Naive thymus-derived CD4-positive, alpha-beta T cell (primary cell): ENCODE data around the gene BBS9. TPM values are rescaled to one million over a fixed set of nuclear protein-coding genes. Genes with fewer than 3 reads are reported as not detected.

Experiments used
- ATAC-seq: fragments of 150-1000 bp; cut with Tn5 transposase; 2 replicates; pipeline ENCODE4 v1.10.0; 2021; ENCODE audit warnings: mild to moderate bottlenecking, moderate library complexity
- CTCF ChIA-PET: fragments of 350-600 bp; sonication (Branson Sonifier 250); formaldehyde crosslinking; loops from one replicate; lab custom pipeline; 2021; ENCODE audit warnings: antibody characterized with exemption; lab: Charles Lee
- POLR2A ChIA-PET: fragments of 350-600 bp; sonication (Branson Sonifier 250); formaldehyde crosslinking; loops from one replicate; lab custom pipeline; 2021; ENCODE audit warnings: antibody characterized with exemption, inconsistent platforms; lab: Charles Lee
- DNase-seq, 9 donors: peaks; one replicate each; pipeline versions ENCODE4 v3.0.0 to v3.0.0-alpha.2; 2020 to 2022; ENCODE audit warnings: mixed read lengths in 1 of 9
- H3K27ac ChIP-seq: one replicate; pipeline ENCODE4 v1.7.0; 2013; ENCODE audit warnings: mild to moderate bottlenecking, low read depth, low read length, moderate library complexity
- H3K27me3 ChIP-seq, 2 donors: one replicate each; pipeline ENCODE4 v1.7.0; 2013; ENCODE audit warnings: low read length in 2 of 2, mild to moderate bottlenecking in 2 of 2, moderate library complexity in 2 of 2; ENCODE audit not compliant: control insufficient read depth in 2 of 2, insufficient read depth in 2 of 2
- H3K36me3 ChIP-seq, 3 experiments: 1 replicate in 2 of 3; 2 replicates in 1 of 3; pipeline ENCODE4 v1.7.0; 2013; ENCODE audit warnings: low read length in 3 of 3, mild to moderate bottlenecking in 3 of 3, moderate library complexity in 1 of 3; ENCODE audit not compliant: insufficient read depth in 3 of 3, control insufficient read depth in 2 of 3
- H3K4me1 ChIP-seq, 2 donors: one replicate each; pipeline ENCODE4 v1.7.0; 2013; ENCODE audit warnings: low read length in 2 of 2, mild to moderate bottlenecking in 2 of 2, moderate library complexity in 1 of 2; ENCODE audit not compliant: control insufficient read depth in 2 of 2, insufficient read depth in 2 of 2
- H3K4me3 ChIP-seq: 2 replicates; pipeline ENCODE4 v1.7.0; 2013; ENCODE audit warnings: mild to moderate bottlenecking, low read length
- H3K9me3 ChIP-seq, 3 experiments: 1 replicate in 2 of 3; 2 replicates in 1 of 3; pipeline ENCODE4 v1.7.0; 2013; ENCODE audit warnings: low read length in 3 of 3; ENCODE audit not compliant: control insufficient read depth in 2 of 3
- H3K27ac Mint-ChIP-seq, 9 donors: one replicate each; pipeline ENCODE4 v1.8.0; 2020 to 2022; ENCODE audit warnings: mixed read lengths in 9 of 9, mild to moderate bottlenecking in 8 of 9, moderate library complexity in 5 of 9, inconsistent platforms in 2 of 9
- H3K27me3 Mint-ChIP-seq, 5 donors: one replicate each; pipeline ENCODE4 v1.8.0; 2021 to 2022; ENCODE audit warnings: mixed read lengths in 5 of 5, mild to moderate bottlenecking in 1 of 5
- H3K36me3 Mint-ChIP-seq, 5 donors: one replicate each; pipeline ENCODE4 v1.8.0; 2020 to 2022; ENCODE audit warnings: mixed read lengths in 5 of 5, mild to moderate bottlenecking in 3 of 5, inconsistent platforms in 1 of 5
- H3K4me1 Mint-ChIP-seq, 7 donors: one replicate each; pipeline ENCODE4 v1.8.0; 2020 to 2022; ENCODE audit warnings: mixed read lengths in 7 of 7, mild to moderate bottlenecking in 3 of 7, inconsistent platforms in 1 of 7
- H3K4me3 Mint-ChIP-seq, 10 donors: one replicate each; pipeline ENCODE4 v1.8.0; 2020 to 2022; ENCODE audit warnings: mild to moderate bottlenecking in 10 of 10, mixed read lengths in 10 of 10, moderate library complexity in 6 of 10, inconsistent platforms in 2 of 10
- H3K9me3 Mint-ChIP-seq, 11 donors: one replicate each; pipeline ENCODE4 v1.8.0; 2020 to 2022; ENCODE audit warnings: mixed read lengths in 11 of 11, mild to moderate bottlenecking in 4 of 11, inconsistent platforms in 1 of 11, moderate library complexity in 1 of 11
- intact Hi-C, 2 donors: fragments of 100-400 bp; cut with micrococcal nuclease; formaldehyde crosslinking; loops; one replicate each; pipeline ENCODE4 v1.15.1; 2023
- polyA plus RNA-seq, 2 donors: library from polyadenylated mRNA; unstranded; fragments of 300-500 nt; fragmentation: Illumina TruSeq; gene quantifications; one replicate each; pipeline ENCODE4 v1.2.3, GENCODE V29; 2021
- total RNA-seq, 6 experiments: library from RNA in 5 of 6; stranded (reverse) in 5 of 6; gene quantifications; 1 replicate in 5 of 6; 2 replicates in 1 of 6; pipeline ENCODE4 v1.2.3 and lab custom pipeline; 2021 to 2026

BBS9 gene
- total and polyA plus RNA-seq, 7 experiments from 2014 or later = 11.1 to 31.0 (median 23.2) TPM

- CTCF ChIA-PET = no interaction called here
- H3K9me3 ChIP-seq = no peaks in the 10 kb centered on the region
- Mint-ChIP-seq H3K4me1 (no peaks in the 10 kb centered on the region), H3K36me3 (peaks cover 0 to 79% (median 74%) of the 10 kb centered on the region in 5 donors), H3K4me3 (no peak overlapping the region), H3K27me3 (no peaks in the 10 kb centered on the region), H3K9me3 (peaks cover 0 to 5% (median 0%) of the 10 kb centered on the region in 11 donors), H3K27ac (no peak overlapping the region)
- no peak for ATAC-seq
- no peaks in the 10 kb centered on the region for H3K27me3 ChIP-seq
- H3K36me3 ChIP-seq = no peaks in the 10 kb centered on the region
- POLR2A ChIA-PET = no interaction called here
- H3K27ac ChIP-seq = no peak overlapping the region
- no peak overlapping the region for H3K4me3 ChIP-seq
- no peaks in the 10 kb centered on the region for H3K4me1 ChIP-seq
- DNase-seq = no peak
- intact Hi-C loops = no loop called here
These were observed 240.5 kb downstream of the BBS9 start for GRCh38 chr7:33369888-33370287.

GRCh38 chr7:33373195-33373594, 243.8 kb downstream of the BBS9 start:
- CTCF ChIA-PET = no interaction called here
- no peak overlapping the region for H3K4me3 ChIP-seq

GRCh38 chr7:33379891-33380525, 250.6 kb downstream of the BBS9 start:
- Histone ChIP-seq H3K36me3 (peaks cover 0 to 11% (median 0%) of the 10 kb centered on the region in 3 experiments), H3K4me3 (no peak overlapping the region), H3K27me3 (no peaks in the 10 kb centered on the region), H3K27ac (no peak overlapping the region), H3K9me3 (no peaks in the 10 kb centered on the region), H3K4me1 (no peaks in the 10 kb centered on the region)
- DNase-seq (no peak), ATAC-seq (no peak)
- CTCF ChIA-PET = no interaction called here
- intact Hi-C loops = no loop called here
- H3K4me1 Mint-ChIP-seq = no peaks in the 10 kb centered on the region
- no peaks in the 10 kb centered on the region for H3K27me3 Mint-ChIP-seq
- no peak overlapping the region for H3K4me3 Mint-ChIP-seq
- H3K27ac Mint-ChIP-seq = no peak overlapping the region
- H3K9me3 Mint-ChIP-seq = no peaks in the 10 kb centered on the region
- POLR2A ChIA-PET = no interaction called here
- peaks cover 0 to 56% (median 38%) of the 10 kb centered on the region in 5 donors for H3K36me3 Mint-ChIP-seq

More at GRCh38 chr7:33373195-33373594, 243.8 kb downstream of the BBS9 start:
- H3K9me3 ChIP-seq = no peaks in the 10 kb centered on the region
- Mint-ChIP-seq H3K27ac (no peak overlapping the region), H3K9me3 (peaks cover 0 to 3% (median 0%) of the 10 kb centered on the region in 11 donors), H3K4me3 (no peak overlapping the region), H3K36me3 (peaks cover 0 to 69% (median 60%) of the 10 kb centered on the region in 5 donors), H3K4me1 (no peaks in the 10 kb centered on the region), H3K27me3 (no peaks in the 10 kb centered on the region)
- no peaks in the 10 kb centered on the region for H3K4me1 ChIP-seq
- POLR2A ChIA-PET = no interaction called here
- DNase-seq (no peak), ATAC-seq (no peak)
- no peaks in the 10 kb centered on the region for H3K27me3 ChIP-seq
- H3K27ac ChIP-seq = no peak overlapping the region
- no peaks in the 10 kb centered on the region for H3K36me3 ChIP-seq
- intact Hi-C loops = no loop called here

GRCh38 chr7:33388332-33388731, 259.0 kb downstream of the BBS9 start:
- Histone ChIP-seq H3K27me3 (no peaks in the 10 kb centered on the region), H3K4me3 (no peak overlapping the region), H3K9me3 (no peaks in the 10 kb centered on the region), H3K36me3 (peaks cover 0 to 7% (median 0%) of the 10 kb centered on the region in 3 experiments), H3K4me1 (no peaks in the 10 kb centered on the region), H3K27ac (no peak overlapping the region)
- intact Hi-C loops = no loop called here
- POLR2A ChIA-PET = no interaction called here
- Mint-ChIP-seq H3K4me3 (no peak overlapping the region), H3K4me1 (peaks cover 0 to 1% (median 0%) of the 10 kb centered on the region in 7 donors), H3K27me3 (no peaks in the 10 kb centered on the region), H3K27ac (no peak overlapping the region), H3K9me3 (peaks cover 0 to 1% (median 0%) of the 10 kb centered on the region in 11 donors), H3K36me3 (peaks cover 0 to 63% (median 48%) of the 10 kb centered on the region in 5 donors)
- no peak for ATAC-seq
- no peak for DNase-seq
- CTCF ChIA-PET = no interaction called here

GRCh38 chr7:33392148-33392547, 262.8 kb downstream of the BBS9 start:
- H3K4me3 ChIP-seq = no peak overlapping the region
- Mint-ChIP-seq H3K9me3 (peaks cover 0 to 11% (median 5%) of the 10 kb centered on the region in 11 donors), H3K36me3 (peaks cover 4 to 74% (median 62%) of the 10 kb centered on the region in 5 donors), H3K27me3 (no peaks in the 10 kb centered on the region), H3K27ac (no peak overlapping the region), H3K4me1 (peaks cover 0 to 10% (median 0%) of the 10 kb centered on the region in 7 donors), H3K4me3 (no peak overlapping the region)
- no peak overlapping the region for H3K27ac ChIP-seq
- ATAC-seq (no peak), DNase-seq (no peak)
- no peaks in the 10 kb centered on the region for H3K27me3 ChIP-seq
- intact Hi-C loops = no loop called here
- H3K4me1 ChIP-seq = no peaks in the 10 kb centered on the region
- ChIA-PET POLR2A (no interaction called here), CTCF (no interaction called here)
- H3K9me3 ChIP-seq = no peaks in the 10 kb centered on the region
- H3K36me3 ChIP-seq = peaks cover 0 to 7% (median 0%) of the 10 kb centered on the region in 3 experiments

- DNase-seq (no peak), ATAC-seq (no peak)
- H3K36me3 Mint-ChIP-seq = peaks cover 4 to 66% (median 59%) of the 10 kb centered on the region in 5 donors
- ChIA-PET CTCF (no interaction called here), POLR2A (no interaction called here)
- no peaks in the 10 kb centered on the region for H3K27me3 ChIP-seq
- H3K27ac Mint-ChIP-seq = no peak overlapping the region
- intact Hi-C loops = no loop called here
- H3K27me3 Mint-ChIP-seq = no peaks in the 10 kb centered on the region
- H3K9me3 ChIP-seq = no peaks in the 10 kb centered on the region
- no peaks in the 10 kb centered on the region for H3K4me1 ChIP-seq
- H3K4me3 ChIP-seq = no peak overlapping the region
- peaks cover 0 to 10% (median 0%) of the 10 kb centered on the region in 7 donors for H3K4me1 Mint-ChIP-seq
- H3K27ac ChIP-seq = no peak overlapping the region
- H3K9me3 Mint-ChIP-seq = peaks cover 0 to 12% (median 5%) of the 10 kb centered on the region in 11 donors
- no peak overlapping the region for H3K4me3 Mint-ChIP-seq
- H3K36me3 ChIP-seq = no peaks in the 10 kb centered on the region
These were observed 264.4 kb downstream of the BBS9 start for GRCh38 chr7:33393770-33394169.

GRCh38 chr7:33395340-33395739, 266.0 kb downstream of the BBS9 start:
- Histone ChIP-seq H3K27me3 (no peaks in the 10 kb centered on the region), H3K27ac (no peak overlapping the region), H3K4me1 (no peaks in the 10 kb centered on the region), H3K9me3 (no peaks in the 10 kb centered on the region), H3K36me3 (no peaks in the 10 kb centered on the region), H3K4me3 (no peak overlapping the region)
- Mint-ChIP-seq H3K4me1 (peaks cover 0 to 10% (median 0%) of the 10 kb centered on the region in 7 donors), H3K36me3 (peaks cover 4 to 57% (median 47%) of the 10 kb centered on the region in 5 donors), H3K27me3 (no peaks in the 10 kb centered on the region), H3K4me3 (no peak overlapping the region), H3K27ac (no peak overlapping the region), H3K9me3 (peaks cover 0 to 12% (median 5%) of the 10 kb centered on the region in 11 donors)
- ChIA-PET POLR2A (no interaction called here), CTCF (no interaction called here)
- intact Hi-C loops = no loop called here
- no peak for DNase-seq
- ATAC-seq = no peak
